GM18502 (cell line): ENCODE data around the gene ZNF189.

Experiments
- ATAC-seq: cut with Tn5 transposase; IDR thresholded peaks from one replicate; pipeline ENCODE4 v1.9.1; 2021; ENCODE audit warnings: mild to moderate bottlenecking; ENCODE audit not compliant: unreplicated experiment, poor library complexity

ZNF189 gene

GRCh38 chr9:101398068-101398929, at the start of gene ZNF189, which contains the start of gene MRPL50:
TSS of gene ZNF189 (plus strand) at chr9:101398851. CDS start at chr9:101399157, 306 bp downstream.
TSS of gene MRPL50 (minus strand) at chr9:101398618. CDS start at chr9:101398592, 26 bp downstream.
- peak; percentile 98 for ATAC-seq

- ATAC-seq: no peak
These were observed 48.4 kb upstream of the ZNF189 start for GRCh38 chr9:101350285-101350684.

- ATAC-seq: no peak
These were observed 45.7 kb upstream of the ZNF189 start for GRCh38 chr9:101352892-101353463.

GRCh38 chr9:101353683-101354082, 45.0 kb upstream of the ZNF189 start:
- no peak for ATAC-seq

- no peak for ATAC-seq
These were observed 44.4 kb upstream of the ZNF189 start for GRCh38 chr9:101354143-101354764.

GRCh38 chr9:101354765-101355708, 43.6 kb upstream of the ZNF189 start:
- no peak for ATAC-seq

GRCh38 chr9:101356619-101357018, 42.0 kb upstream of the ZNF189 start:
- no peak for ATAC-seq

GRCh38 chr9:101359679-101360078, 39.0 kb upstream of the ZNF189 start:
- ATAC-seq: no peak

- ATAC-seq: no peak
These were observed 38.0 kb upstream of the ZNF189 start for GRCh38 chr9:101360647-101361046.

- ATAC-seq: no peak
These were observed 36.2 kb upstream of the ZNF189 start for GRCh38 chr9:101362450-101362849.

GRCh38 chr9:101365181-101365580, 33.5 kb upstream of the ZNF189 start:
- no peak for ATAC-seq

GRCh38 chr9:101366038-101366756, 32.5 kb upstream of the ZNF189 start:
- no peak for ATAC-seq

- no peak for ATAC-seq
These were observed 31.3 kb upstream of the ZNF189 start for GRCh38 chr9:101367323-101367722.

- no peak for ATAC-seq
These were observed 29.4 kb upstream of the ZNF189 start for GRCh38 chr9:101369286-101369685.

- no peak for ATAC-seq
These were observed 28.6 kb upstream of the ZNF189 start for GRCh38 chr9:101369884-101370531.

- ATAC-seq: no peak
These were observed 26.8 kb upstream of the ZNF189 start for GRCh38 chr9:101371813-101372212.

GRCh38 chr9:101372327-101373118, 26.1 kb upstream of the ZNF189 start:
- no peak for ATAC-seq

GRCh38 chr9:101375546-101375945, 23.1 kb upstream of the ZNF189 start:
- no peak for ATAC-seq
